Activated CD4-positive, CD25-positive, alpha-beta regulatory T cell treated with anti-CD3 and anti-CD28 coated beads, Interleukin-2, amount 50 U/mL, for 16 hours (primary cell): Measurements from ENCODE around the gene IL3RA.

ENCODE experiments used
- DNase-seq: peaks from one replicate; pipeline ENCODE4 v3.0.0-alpha.2; 2020; ENCODE audit warnings: low read depth, low spot score

The IL3RA gene

GRCh38 chrX:1384658-1385252 is 48.2 kb downstream of the IL3RA start:
- no peak for DNase-seq

DNA sequence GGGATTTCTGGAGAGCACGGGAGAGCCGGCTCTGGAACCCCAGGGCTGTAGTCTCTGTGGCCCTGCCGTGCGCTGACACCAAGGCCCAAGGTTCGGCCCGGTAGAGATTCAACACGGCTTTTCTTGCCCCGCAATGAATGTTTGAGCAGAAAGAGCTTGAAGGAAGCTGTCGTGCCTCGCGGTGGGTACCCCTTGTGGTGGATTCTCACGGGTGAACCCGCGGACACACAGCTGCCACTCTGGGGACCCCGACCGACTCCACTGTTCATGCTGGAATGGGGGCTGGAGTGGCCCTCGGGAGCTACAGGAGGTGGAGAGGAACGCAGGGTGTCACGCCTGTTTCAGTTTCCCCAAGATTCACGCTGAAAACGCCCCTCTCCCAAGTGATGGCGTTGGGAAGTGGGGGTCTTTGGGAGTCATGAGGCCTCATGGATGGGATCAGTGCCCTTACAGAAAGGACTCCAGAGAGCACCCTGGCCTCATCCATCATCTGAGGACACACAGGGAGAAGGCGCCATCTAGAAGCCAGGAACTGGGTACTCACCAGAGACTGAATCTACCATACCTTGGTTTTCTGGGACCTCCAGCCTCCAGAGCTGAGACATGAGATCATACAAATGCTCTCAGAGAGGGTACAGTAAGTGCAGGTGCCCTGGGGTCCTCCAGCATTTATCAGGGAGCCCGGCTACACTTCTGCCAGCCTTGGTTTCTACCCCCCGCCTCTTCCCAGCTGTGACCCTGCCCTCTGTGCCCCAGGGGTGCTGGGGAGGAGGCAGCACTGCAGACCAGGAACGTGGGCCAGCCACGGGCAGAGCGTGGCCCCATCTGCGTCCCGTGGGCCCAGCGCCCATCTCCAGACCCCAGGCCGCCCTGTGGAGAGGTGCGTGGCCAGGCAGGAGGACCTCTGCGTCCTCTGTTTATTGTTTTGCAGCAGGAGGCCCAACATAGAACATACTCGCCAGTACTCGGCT is 49.0 kb downstream of the IL3RA start:
- no peak for DNase-seq

DNA sequence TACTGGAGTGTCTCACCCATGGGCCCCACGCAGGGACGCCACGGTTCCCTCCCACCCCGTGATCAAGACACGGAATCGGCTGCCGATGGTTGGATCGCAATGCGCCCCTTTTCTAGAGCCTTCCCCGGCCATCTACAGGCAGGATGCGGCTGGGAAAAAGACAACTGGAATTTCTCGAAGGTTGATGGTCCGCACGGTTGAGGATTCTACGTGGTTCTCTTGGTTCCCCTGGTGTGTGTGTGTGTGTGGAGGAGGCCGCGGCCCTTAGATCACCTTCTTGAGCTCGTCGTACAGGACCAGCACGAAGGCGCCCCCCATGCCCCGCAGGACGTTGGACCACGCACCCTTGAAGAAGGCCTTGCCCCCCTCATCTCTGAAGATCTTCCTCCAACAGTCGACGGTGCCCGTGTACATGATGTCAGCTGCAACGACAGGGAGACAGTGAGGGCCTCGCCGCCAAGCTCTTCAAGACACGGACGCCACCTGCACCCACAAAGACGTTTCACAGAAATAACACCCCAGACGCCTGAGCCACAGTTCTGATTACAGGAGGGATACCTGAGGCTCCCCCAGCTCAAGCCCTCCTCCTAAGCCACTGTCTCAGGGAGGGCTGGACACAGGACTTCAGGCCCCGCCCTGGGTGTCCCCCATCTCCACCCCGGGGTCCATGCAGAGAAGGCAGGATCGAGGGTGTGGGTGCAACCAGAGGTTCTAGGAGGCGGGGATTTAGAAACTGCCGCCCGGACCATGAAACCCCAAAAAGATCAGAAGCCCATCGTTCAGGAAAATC is 49.9 kb downstream of the IL3RA start:
- DNase-seq, result no peak

DNA sequence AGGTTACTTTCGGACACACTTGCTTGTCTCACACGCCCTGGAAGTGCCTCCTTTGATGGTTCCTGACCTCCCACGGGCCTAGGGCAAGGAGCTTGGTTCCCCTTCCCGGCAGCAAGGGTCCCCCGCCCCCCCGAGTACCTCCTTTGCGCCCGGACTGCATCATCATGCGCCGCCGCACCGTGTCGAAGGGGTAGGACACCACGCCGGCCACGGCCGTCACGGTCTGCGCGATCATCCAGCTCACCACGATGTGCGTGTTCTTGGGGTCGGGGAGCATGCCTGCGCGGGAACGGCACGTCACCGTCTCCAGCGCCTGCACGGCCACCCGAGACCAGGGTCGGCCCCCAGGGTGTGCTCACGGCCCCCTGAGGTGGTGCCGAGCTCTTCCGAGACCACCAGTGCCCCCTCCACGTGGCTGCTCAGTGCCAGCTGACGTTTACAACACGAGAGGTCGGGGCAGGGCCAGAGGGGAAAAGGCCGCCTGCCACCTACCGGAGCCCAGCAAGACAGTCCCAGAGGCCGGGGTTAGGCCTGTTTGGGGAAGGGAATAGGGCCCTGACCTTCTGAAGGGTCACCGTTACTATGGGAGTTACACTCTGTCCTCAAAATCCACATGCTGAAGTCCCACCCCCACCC is 50.7 kb downstream of the IL3RA start:
- no peak for DNase-seq

DNA sequence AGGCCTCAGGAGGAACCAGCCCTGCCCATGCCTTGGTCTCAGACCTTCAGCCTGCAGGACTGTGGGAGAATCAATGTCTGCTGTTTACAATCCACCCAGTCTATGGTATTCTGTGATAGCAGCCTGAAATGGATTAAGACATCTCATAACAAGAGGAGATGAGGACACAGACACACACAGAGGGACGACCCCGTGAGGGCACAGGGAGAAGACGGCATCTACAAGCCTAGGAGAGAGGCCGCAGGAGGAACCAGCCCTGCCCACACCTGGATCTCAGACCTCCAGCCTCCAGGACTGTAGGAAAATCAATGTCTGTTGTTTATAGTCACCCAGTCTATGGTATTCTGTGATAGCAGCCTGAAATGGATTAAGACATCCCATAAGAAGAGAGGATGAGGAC is 52.1 kb downstream of the IL3RA start:
- no peak for DNase-seq

DNA sequence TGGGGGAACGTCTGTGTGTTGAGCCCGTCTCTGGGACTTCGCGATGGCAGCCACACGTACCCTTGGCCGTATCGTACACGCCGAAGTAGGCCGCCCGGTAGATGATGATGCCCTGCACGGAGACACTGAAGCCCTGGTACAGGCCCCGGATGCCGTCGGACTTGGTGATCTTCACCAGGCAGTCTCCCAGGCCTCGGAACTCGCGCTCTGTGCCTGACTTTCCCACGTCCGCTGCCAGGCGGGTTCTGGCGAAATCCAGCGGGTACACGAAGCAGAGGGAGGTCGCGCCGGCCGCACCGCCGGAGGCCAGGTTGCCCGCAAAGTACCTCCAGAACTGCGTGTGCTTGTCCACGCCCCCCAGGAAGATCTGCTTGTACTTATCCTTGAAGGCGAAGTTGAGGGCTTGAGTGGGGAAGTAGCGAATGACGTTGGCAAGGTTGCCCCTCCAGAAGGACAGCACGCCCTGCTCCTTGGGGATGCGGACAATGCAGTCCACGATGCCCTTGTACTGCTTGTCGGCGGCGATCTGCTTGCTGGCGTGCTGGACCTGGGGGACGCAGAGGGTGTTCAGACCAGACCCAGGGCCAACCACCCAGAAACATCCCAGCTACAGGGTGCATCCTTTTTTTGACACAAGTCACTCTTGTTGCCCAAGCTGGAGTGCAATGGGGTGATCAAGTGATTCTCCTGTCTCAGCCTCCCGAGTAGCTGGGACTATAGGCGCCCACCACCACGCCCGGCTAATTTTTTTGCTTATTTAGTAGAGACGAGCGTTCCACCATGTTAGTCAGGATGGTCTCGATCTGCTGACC is 52.8 kb downstream of the IL3RA start:
- DNase-seq, result no peak

DNA sequence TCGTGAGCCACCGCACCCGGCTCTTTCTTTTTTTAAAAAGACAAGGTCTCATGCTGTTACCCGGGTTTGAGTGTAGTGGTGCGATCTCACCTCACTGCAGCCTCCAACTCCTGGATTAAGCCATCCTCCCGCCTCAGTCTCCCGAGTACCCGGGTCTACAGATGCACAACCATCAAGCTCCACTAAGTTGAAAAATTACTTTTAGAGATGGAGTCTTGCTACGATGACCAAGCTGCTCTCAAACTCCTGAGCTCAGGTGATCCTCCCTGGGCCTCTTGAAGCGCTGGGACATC is 53.4 kb downstream of the IL3RA start:
- no peak for DNase-seq

- no peak for DNase-seq
These were observed 54.2 kb downstream of the IL3RA start for GRCh38 chrX:1390621-1391369.

- DNase-seq, result peak; percentile 83
These were observed 54.8 kb downstream of the IL3RA start for GRCh38 chrX:1391370-1391706.

GRCh38 chrX:1391707-1392375 is 55.3 kb downstream of the IL3RA start, which contains the start of gene SLC25A6:
TSS of gene SLC25A6 (minus strand) at chrX:1392113. CDS start at chrX:1392009, 104 bp downstream.
- peak; percentile 98 for DNase-seq

- no peak for DNase-seq
These were observed 55.9 kb downstream of the IL3RA start for GRCh38 chrX:1392376-1393068.

DNA sequence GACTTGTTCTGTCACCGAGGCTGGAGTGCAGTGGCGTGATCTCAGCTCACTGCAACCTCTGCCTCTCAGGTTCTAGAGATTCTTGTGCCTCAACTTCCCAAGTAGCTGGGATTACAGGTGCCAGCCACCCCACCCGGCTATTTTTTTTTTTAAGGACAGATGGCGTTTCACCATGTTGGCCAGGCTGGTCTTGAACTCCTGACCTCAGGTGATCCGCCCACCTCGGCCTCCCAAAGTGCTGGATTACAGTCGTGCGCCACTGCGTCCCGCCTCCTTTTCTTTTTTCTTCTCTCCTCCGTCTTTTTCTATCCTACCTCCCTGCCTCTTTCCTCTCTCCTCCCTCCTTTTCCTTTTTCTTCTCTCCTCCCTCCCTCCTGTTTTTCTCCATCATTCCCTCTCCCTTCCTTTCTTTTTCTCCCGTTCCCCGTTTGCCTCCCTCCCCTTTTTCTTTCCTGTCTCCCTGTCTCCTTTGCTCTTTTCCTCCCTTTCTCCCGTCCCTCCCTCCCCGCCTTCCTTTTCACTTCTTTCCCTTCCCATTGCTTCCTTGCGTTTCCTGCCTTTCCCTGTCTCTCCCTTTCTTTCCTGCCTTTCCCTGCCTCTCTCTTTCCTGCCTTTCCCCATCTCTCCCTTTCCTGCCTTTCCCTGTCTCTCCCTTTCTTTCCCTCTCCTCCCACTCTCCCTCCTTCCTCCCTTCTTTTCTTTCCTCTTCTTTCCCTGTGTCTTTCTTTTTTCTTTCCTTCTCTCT is 57.5 kb downstream of the IL3RA start:
- DNase-seq, result no peak

DNA sequence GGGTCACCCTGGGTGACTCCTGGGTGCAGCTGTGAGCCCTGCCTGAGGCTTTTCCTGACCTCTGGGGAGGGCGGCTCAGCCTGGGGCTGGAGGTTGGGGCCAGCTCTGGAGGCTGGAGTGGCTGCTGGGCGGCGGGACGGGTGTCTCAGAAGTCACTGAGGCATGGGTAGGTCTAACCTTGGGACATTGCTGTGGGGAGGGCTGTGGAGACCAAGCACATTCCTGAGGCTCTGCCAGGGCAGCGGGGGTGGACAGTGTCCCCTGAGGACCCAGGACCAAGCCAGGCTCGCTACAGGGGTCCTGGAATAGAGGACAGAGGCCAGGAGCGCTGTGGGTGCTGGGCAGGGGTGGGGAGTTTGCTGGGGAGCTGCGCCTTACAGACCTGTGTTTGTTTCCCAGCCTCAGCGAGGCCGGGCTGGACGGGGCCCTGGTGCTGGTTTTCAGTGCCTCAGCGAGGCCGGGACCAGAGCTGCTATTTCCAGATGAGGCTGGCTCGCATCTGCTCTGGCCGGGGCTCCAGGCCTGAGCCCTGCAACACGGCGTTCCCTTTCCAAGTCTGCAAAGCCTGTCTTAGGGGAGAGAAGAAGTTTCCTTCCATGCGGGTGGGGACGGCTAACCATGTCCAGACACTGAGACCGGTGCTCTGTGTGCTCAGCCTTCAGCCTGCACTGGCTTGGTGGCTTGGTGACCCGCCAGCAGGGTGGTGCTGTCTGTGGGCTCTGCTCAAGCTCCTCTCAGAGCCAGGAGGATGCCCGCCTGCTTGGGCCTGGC is 58.3 kb downstream of the IL3RA start:
- DNase-seq, result no peak

DNA sequence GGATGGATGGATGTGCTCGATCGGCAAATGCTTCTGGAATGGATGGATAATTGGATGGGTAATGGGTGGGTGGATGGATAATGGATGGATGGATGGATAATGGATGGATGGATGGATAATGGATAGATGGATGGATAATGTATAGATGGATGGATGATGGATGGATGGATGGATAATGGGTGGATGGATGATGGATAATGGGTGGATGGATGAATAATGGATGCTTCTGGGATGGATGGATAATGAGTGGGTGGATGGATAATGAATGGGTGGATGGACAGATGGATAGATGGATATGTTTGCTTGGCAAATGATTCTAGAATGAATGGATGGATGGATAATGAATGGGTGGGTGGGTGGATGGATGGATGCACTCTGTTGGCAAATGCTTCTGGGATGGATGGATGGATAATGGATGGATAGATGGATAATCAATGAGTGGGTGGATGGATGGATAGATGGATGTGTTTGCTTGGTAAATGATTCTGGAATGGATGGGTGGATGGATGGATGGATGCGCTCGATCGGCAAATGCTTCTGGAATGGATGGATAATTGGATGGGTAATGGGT is 59.1 kb downstream of the IL3RA start:
- no peak for DNase-seq

GRCh38 chrX:1397001-1397400 is 60.4 kb downstream of the IL3RA start:
- DNase-seq, result no peak

DNA sequence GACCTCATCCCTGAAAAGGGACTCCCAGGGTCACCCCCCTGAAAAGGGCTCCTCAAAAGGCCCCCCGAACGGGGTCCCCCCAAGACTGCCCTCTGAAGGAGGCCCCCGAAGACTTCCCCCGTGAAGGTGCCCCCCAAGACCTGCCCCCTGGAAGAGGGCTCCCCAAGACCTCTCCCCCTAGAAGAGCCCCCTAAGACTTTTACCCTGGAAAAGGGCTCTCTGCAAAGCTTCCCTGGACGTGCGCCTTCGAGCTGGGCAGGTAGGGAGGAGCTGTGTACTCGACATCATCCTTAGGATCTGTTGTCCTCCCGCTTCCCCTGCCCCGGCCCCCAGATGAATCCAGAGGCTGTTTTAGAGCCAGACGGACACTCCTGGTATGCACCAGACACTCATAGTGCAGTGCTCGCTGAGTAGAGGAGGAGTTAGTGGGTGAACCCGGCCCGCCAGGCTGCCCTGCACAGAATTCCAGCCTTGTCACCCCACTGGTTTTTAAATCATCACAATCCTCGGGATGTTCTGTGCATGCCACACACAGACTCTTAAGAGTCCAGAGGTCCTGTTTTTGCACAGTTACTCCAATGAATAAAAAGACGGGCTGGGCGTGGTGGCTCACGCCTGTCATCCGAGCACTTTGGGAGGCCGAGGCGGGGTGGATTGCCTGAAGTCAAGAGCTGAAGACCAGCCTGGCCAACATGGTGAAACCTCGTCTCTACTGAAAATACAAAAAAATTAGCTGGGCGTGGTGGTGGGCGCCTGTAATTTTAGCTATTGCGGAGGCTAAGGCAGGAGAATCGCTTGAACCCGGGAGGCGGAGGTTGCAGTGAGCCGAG is 61.1 kb downstream of the IL3RA start:
- DNase-seq, result no peak
